CD8-positive, alpha-beta memory T cell (primary cell): ENCODE data around the gene GCN1. TPM values are rescaled to one million over a fixed set of nuclear protein-coding genes. Genes with fewer than 3 reads are reported as not detected.
"Not testable (repeated sequence)": the region's sequence is repeated elsewhere in the genome, so short reads cannot be mapped to it uniquely, and the experiment has no call there.

Experiments used
- CTCF ChIA-PET: fragments of 350-600 bp; sonication (Branson Sonifier 250); formaldehyde crosslinking; loops from one replicate; lab custom pipeline; 2021; ENCODE audit warnings: antibody characterized with exemption; lab: Charles Lee
- POLR2A ChIA-PET: fragments of 350-600 bp; sonication (Branson Sonifier 250); formaldehyde crosslinking; loops from one replicate; lab custom pipeline; 2021; ENCODE audit warnings: antibody characterized with exemption; lab: Charles Lee
- DNase-seq, 5 donors: peaks; one replicate each; pipeline versions ENCODE4 v3.0.0 to v3.0.0-alpha.2; 2020 to 2022; ENCODE audit warnings: mixed read lengths in 1 of 5
- H3K27ac ChIP-seq: one replicate; pipeline ENCODE4 v1.7.0; 2013; ENCODE audit warnings: low read depth, mild to moderate bottlenecking, low read length, moderate library complexity
- H3K27me3 ChIP-seq: 2 replicates; pipeline ENCODE4 v1.7.0; 2013; ENCODE audit warnings: low read length, mild to moderate bottlenecking; ENCODE audit not compliant: insufficient read depth, poor library complexity, severe bottlenecking
- H3K36me3 ChIP-seq: 2 replicates; pipeline ENCODE4 v1.7.0; 2013; ENCODE audit warnings: mild to moderate bottlenecking, low read length, moderate library complexity; ENCODE audit not compliant: insufficient read depth
- H3K4me1 ChIP-seq: 2 replicates; pipeline ENCODE4 v1.7.0; 2013; ENCODE audit warnings: mild to moderate bottlenecking, low read length, moderate library complexity; ENCODE audit not compliant: insufficient read depth
- H3K4me3 ChIP-seq: 2 replicates; pipeline ENCODE4 v1.7.0; 2013; ENCODE audit warnings: mild to moderate bottlenecking, low read length
- H3K9me3 ChIP-seq: 2 replicates; pipeline ENCODE4 v1.7.0; 2013; ENCODE audit warnings: mild to moderate bottlenecking, low read length
- H3K27ac Mint-ChIP-seq, 8 donors: one replicate each; pipeline ENCODE4 v1.8.0; 2020 to 2021; ENCODE audit warnings: mixed read lengths in 8 of 8, mild to moderate bottlenecking in 6 of 8, inconsistent platforms in 3 of 8, moderate library complexity in 3 of 8
- H3K27me3 Mint-ChIP-seq, 2 donors: one replicate each; pipeline ENCODE4 v1.8.0; 2020 to 2021; ENCODE audit warnings: mixed read lengths in 2 of 2, mild to moderate bottlenecking in 1 of 2, moderate library complexity in 1 of 2
- H3K36me3 Mint-ChIP-seq, 3 donors: one replicate each; pipeline ENCODE4 v1.8.0; 2020 to 2021; ENCODE audit warnings: mixed read lengths in 3 of 3, inconsistent platforms in 1 of 3, mild to moderate bottlenecking in 1 of 3
- H3K4me1 Mint-ChIP-seq, 3 donors: one replicate each; pipeline ENCODE4 v1.8.0; 2020 to 2021; ENCODE audit warnings: mixed read lengths in 3 of 3, inconsistent platforms in 1 of 3, mild to moderate bottlenecking in 1 of 3
- H3K4me3 Mint-ChIP-seq, 7 donors: one replicate each; pipeline ENCODE4 v1.8.0; 2020 to 2021; ENCODE audit warnings: mixed read lengths in 7 of 7, mild to moderate bottlenecking in 6 of 7, moderate library complexity in 4 of 7, inconsistent platforms in 2 of 7
- H3K9me3 Mint-ChIP-seq, 5 donors: one replicate each; pipeline ENCODE4 v1.8.0; 2020 to 2022; ENCODE audit warnings: mixed read lengths in 5 of 5, mild to moderate bottlenecking in 3 of 5, moderate library complexity in 2 of 5, inconsistent platforms in 1 of 5
- polyA plus RNA-seq: library from polyadenylated mRNA; unstranded; fragments of 300-500 nt; fragmentation: Illumina TruSeq; gene quantifications from one replicate; pipeline ENCODE4 v1.2.3, GENCODE V29; 2021
- total RNA-seq, 2 experiments: library from RNA; stranded (reverse); gene quantifications; one replicate each; pipeline ENCODE4 v1.2.3, GENCODE V29; 2021

Gene GCN1
- total and polyA plus RNA-seq, 3 experiments from 2014 or later, result 30.0 to 157 (median 150) TPM

GRCh38 chr12:120238839-120239445 is 44.4 kb upstream of the GCN1 start:
- H3K27ac Mint-ChIP-seq, result peak overlapping the region in 2 of 8 donors; percentile 17 to 74
- peaks cover 77 to 90% (median 84%) of the 10 kb centered on the region in 3 donors for H3K4me1 Mint-ChIP-seq
- peaks cover 94% of the 10 kb centered on the region for H3K4me1 ChIP-seq

GRCh38 chr12:120238217-120238616 is 43.7 kb upstream of the GCN1 start:
- peaks cover 78 to 90% (median 83%) of the 10 kb centered on the region in 3 donors for H3K4me1 Mint-ChIP-seq
- peak overlapping the region in 4 of 8 donors; percentile 17 to 73 (median 53) for H3K27ac Mint-ChIP-seq
- ChIA-PET POLR2A (interaction anchor here (1.0 to 1.9 kb wide), 2 partner anchors 11 to 27 kb away, joined by 3 to 11 read pairs; partner anchors contain the start of gene PXN), CTCF (interaction anchor here (0.7 to 12.5 kb wide), 7 partner anchors 10 to 40 kb away, joined by 3 to 120 read pairs (median 4); partner anchors contain the start of genes PXN and RPLP0)
- Histone ChIP-seq H3K27me3 (no peaks in the 10 kb centered on the region), H3K36me3 (no peaks in the 10 kb centered on the region), H3K9me3 (no peaks in the 10 kb centered on the region), H3K4me3 (no peak overlapping the region), H3K27ac (peak overlapping the region; percentile 3), H3K4me1 (peaks cover 94% of the 10 kb centered on the region)
- peak overlapping the region in 1 of 7 donors; percentile 66 for H3K4me3 Mint-ChIP-seq
- H3K9me3 Mint-ChIP-seq, result no peaks in the 10 kb centered on the region
- H3K27me3 Mint-ChIP-seq, result no peaks in the 10 kb centered on the region
- DNase-seq, result no peak
- H3K36me3 Mint-ChIP-seq, result peaks cover 0 to 30% (median 6%) of the 10 kb centered on the region in 3 donors

More at GRCh38 chr12:120238839-120239445, 44.4 kb upstream of the GCN1 start:
- ChIA-PET POLR2A (interaction anchor here (0.6 to 1.9 kb wide), 2 partner anchors 10 to 26 kb away, joined by 5 to 11 read pairs; no protein-coding TSS in a partner anchor), CTCF (interaction anchor here (0.9 to 12.5 kb wide), 9 partner anchors 10 to 41 kb away, joined by 3 to 120 read pairs (median 4); partner anchors contain the start of genes PXN and RPLP0)
- Histone ChIP-seq H3K36me3 (no peaks in the 10 kb centered on the region), H3K27ac (no peak overlapping the region), H3K9me3 (no peaks in the 10 kb centered on the region), H3K4me3 (no peak overlapping the region), H3K27me3 (no peaks in the 10 kb centered on the region)
- DNase-seq, result no peak
- H3K36me3 Mint-ChIP-seq, result peaks cover 0 to 31% (median 8%) of the 10 kb centered on the region in 3 donors
- H3K9me3 Mint-ChIP-seq, result no peaks in the 10 kb centered on the region
- H3K4me3 Mint-ChIP-seq, result peak overlapping the region in 1 of 7 donors; percentile 56
- no peaks in the 10 kb centered on the region for H3K27me3 Mint-ChIP-seq

- no peak overlapping the region for H3K27ac ChIP-seq
- POLR2A ChIA-PET, result interaction anchor here (1.0 kb wide), 1 partner anchor 28 kb away, joined by 3 read pairs; the partner anchor contains the start of gene PXN
- H3K27me3 Mint-ChIP-seq, result no peaks in the 10 kb centered on the region
These were observed 43.1 kb upstream of the GCN1 start for GRCh38 chr12:120237360-120238171.

GRCh38 chr12:120236809-120237208 is 42.3 kb upstream of the GCN1 start:
- H3K36me3 ChIP-seq, H3K27me3 ChIP-seq, H3K9me3 Mint-ChIP-seq, H3K27me3 Mint-ChIP-seq, H3K9me3 ChIP-seq, POLR2A ChIA-PET, H3K27ac ChIP-seq, DNase-seq, H3K4me3 Mint-ChIP-seq, H3K4me3 ChIP-seq: not testable (repeated sequence)
- peaks cover 94% of the 10 kb centered on the region for H3K4me1 ChIP-seq
- Mint-ChIP-seq H3K27ac (peak overlapping the region in 3 of 8 donors; percentile 38 to 52 (median 50)), H3K36me3 (peaks cover 0 to 20% (median 4%) of the 10 kb centered on the region in 3 donors), H3K4me1 (peaks cover 82 to 90% (median 84%) of the 10 kb centered on the region in 3 donors)
- CTCF ChIA-PET, result interaction anchor here (0.8 to 12.5 kb wide), 7 partner anchors 9 to 28 kb away, joined by 3 to 120 read pairs (median 5); partner anchors contain the start of gene PXN

More at GRCh38 chr12:120237360-120238171, 43.1 kb upstream of the GCN1 start:
- DNase-seq, result no peak
- H3K36me3 Mint-ChIP-seq, result peaks cover 0 to 26% (median 4%) of the 10 kb centered on the region in 3 donors
- CTCF ChIA-PET, result interaction anchor here (0.6 to 12.5 kb wide), 7 partner anchors 9 to 36 kb away, joined by 3 to 120 read pairs (median 3); partner anchors contain the start of gene PXN
- no peaks in the 10 kb centered on the region for H3K9me3 Mint-ChIP-seq
- peak overlapping the region in 3 of 7 donors; percentile 37 to 66 (median 45) for H3K4me3 Mint-ChIP-seq
- no peak overlapping the region for H3K4me3 ChIP-seq
- no peaks in the 10 kb centered on the region for H3K9me3 ChIP-seq
- H3K36me3 ChIP-seq, result no peaks in the 10 kb centered on the region
- H3K4me1 Mint-ChIP-seq, result peaks cover 79 to 90% (median 83%) of the 10 kb centered on the region in 3 donors
- H3K27me3 ChIP-seq, result no peaks in the 10 kb centered on the region
- peaks cover 94% of the 10 kb centered on the region for H3K4me1 ChIP-seq
- H3K27ac Mint-ChIP-seq, result peak overlapping the region in 6 of 8 donors; percentile 33 to 73 (median 50)

GRCh38 chr12:120235369-120236323 is 41.1 kb upstream of the GCN1 start:
- Mint-ChIP-seq H3K27me3 (no peaks in the 10 kb centered on the region), H3K36me3 (peaks cover 0 to 11% (median 3%) of the 10 kb centered on the region in 3 donors), H3K9me3 (no peaks in the 10 kb centered on the region), H3K27ac (peak overlapping the region; percentile 80 to 96 (median 84)), H3K4me3 (peak overlapping the region in 4 of 7 donors; percentile 23 to 55 (median 46)), H3K4me1 (peaks cover 82 to 90% (median 84%) of the 10 kb centered on the region in 3 donors)
- POLR2A ChIA-PET, result interaction anchor here (0.6 to 1.1 kb wide), 2 partner anchors 17 to 26 kb away, joined by 3 to 4 read pairs; no protein-coding TSS in a partner anchor
- Histone ChIP-seq H3K9me3 (no peaks in the 10 kb centered on the region), H3K36me3 (no peaks in the 10 kb centered on the region), H3K27me3 (no peaks in the 10 kb centered on the region), H3K4me3 (no peak overlapping the region), H3K4me1 (peaks cover 94% of the 10 kb centered on the region), H3K27ac (peak overlapping the region; percentile 45)
- DNase-seq, result no peak
- CTCF ChIA-PET, result interaction anchor here (1.6 to 12.5 kb wide), 4 partner anchors 14 to 29 kb away, joined by 4 to 120 read pairs (median 8); partner anchors contain the start of gene PXN

GRCh38 chr12:120234643-120235368 is 40.3 kb upstream of the GCN1 start:
- no peaks in the 10 kb centered on the region for H3K9me3 ChIP-seq
- H3K4me3 ChIP-seq, result no peak overlapping the region
- H3K27me3 ChIP-seq, result no peaks in the 10 kb centered on the region
- no peaks in the 10 kb centered on the region for H3K9me3 Mint-ChIP-seq
- peaks cover 0 to 6% (median 3%) of the 10 kb centered on the region in 3 donors for H3K36me3 Mint-ChIP-seq
- no peaks in the 10 kb centered on the region for H3K36me3 ChIP-seq
- H3K4me1 Mint-ChIP-seq, result peaks cover 82 to 90% (median 84%) of the 10 kb centered on the region in 3 donors
- H3K27me3 Mint-ChIP-seq, result no peaks in the 10 kb centered on the region
- DNase-seq, result no peak
- ChIA-PET POLR2A (interaction anchor here (0.7 to 1.1 kb wide), 2 partner anchors 17 to 1419 kb away, joined by 3 to 4 read pairs; no protein-coding TSS in a partner anchor), CTCF (interaction anchor here (1.6 to 12.5 kb wide), 3 partner anchors 15 to 30 kb away, joined by 5 to 120 read pairs (median 11); partner anchors contain the start of gene PXN)
- H3K4me3 Mint-ChIP-seq, result peak overlapping the region in 2 of 7 donors; percentile 12 to 34
- H3K27ac Mint-ChIP-seq, result peak overlapping the region in 7 of 8 donors; percentile 37 to 94 (median 84)
- peak overlapping the region; percentile 45 for H3K27ac ChIP-seq
- H3K4me1 ChIP-seq, result peaks cover 94% of the 10 kb centered on the region
